Bronchial epithelial cell (primary cell): ENCODE data around the gene HPS1. TPM values are rescaled to one million over a fixed set of nuclear protein-coding genes. Genes with fewer than 3 reads are reported as not detected.
A peak's percentile ranks its signal among the peaks of the same experiment; 100 is the strongest.

Experiments
- DNase-seq: peaks from one replicate; pipeline ENCODE4 v3.0.0-alpha.2; 2010; ENCODE audit warnings: low read depth
- FAIRE-seq: peaks from 2 replicates; lab custom pipeline; 2011; peaks lifted over from hg19 to GRCh38; lab: Jason Lieb, UNC
- H3K27me3 ChIP-seq: 2 replicates; pipeline ENCODE4 v1.5.1; 2011; ENCODE audit warnings: low read length; ENCODE audit not compliant: control insufficient read depth, insufficient read depth
- H3K36me3 ChIP-seq: 2 replicates; pipeline ENCODE4 v1.5.1; 2011; ENCODE audit warnings: low read length; ENCODE audit not compliant: control insufficient read depth, insufficient read depth
- H3K4me3 ChIP-seq: 2 replicates; pipeline ENCODE4 v1.5.1; 2011; ENCODE audit warnings: mild to moderate bottlenecking, low read depth, low read length, control low read depth
- CTCF ChIP-seq: IDR thresholded peaks from 2 replicates; pipeline ENCODE4 v1.5.1; 2011; ENCODE audit warnings: mild to moderate bottlenecking, moderate library complexity, low read length, control low read depth, inconsistent platforms; ENCODE audit not compliant: insufficient read depth, severe bottlenecking
- total RNA-seq: library from RNA; depleted of rRNA; stranded (reverse); fragments of >200 nt; gene quantifications from 2 replicates; pipeline ENCODE4 v1.2.1, GENCODE V29; 2014

Gene HPS1
- total RNA-seq, 1 donor from 2014 or later, result 15.8 TPM

DNA sequence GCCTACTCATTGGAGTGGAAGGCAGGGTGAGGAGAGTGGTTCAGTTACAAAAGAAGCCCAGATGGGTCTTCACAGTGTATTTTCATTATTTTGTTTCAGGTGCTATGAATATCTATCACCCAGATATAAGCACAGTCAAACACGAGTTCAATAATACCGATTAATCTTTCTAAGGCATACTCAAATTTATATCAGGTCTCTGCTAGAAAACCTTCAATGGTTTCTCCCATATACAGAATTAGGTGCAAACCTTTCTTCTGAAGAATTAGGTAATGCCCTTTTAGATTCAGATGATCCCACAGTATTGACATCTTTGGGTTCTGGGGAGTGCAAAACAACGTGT is 14.7 kb upstream of the HPS1 start:
- no peaks in the 10 kb centered on the region for H3K27me3 ChIP-seq
- H3K36me3 ChIP-seq, result no peaks in the 10 kb centered on the region
- TF ChIP-seq CTCF, result no peak
- no peak for DNase-seq
- no peak overlapping the region for H3K4me3 ChIP-seq
- FAIRE-seq, result no peak

- DNase-seq, result peak; percentile 94
- FAIRE-seq, result peak; percentile 28
- no peak for TF ChIP-seq CTCF
- H3K4me3 ChIP-seq, result no peak overlapping the region
- no peaks in the 10 kb centered on the region for H3K36me3 ChIP-seq
- no peaks in the 10 kb centered on the region for H3K27me3 ChIP-seq
These were observed 14.2 kb upstream of the HPS1 start for GRCh38 chr10:98460837-98461499.

GRCh38 chr10:98458809-98459784 is 12.4 kb upstream of the HPS1 start:
- Histone ChIP-seq H3K27me3 (no peaks in the 10 kb centered on the region), H3K4me3 (no peak overlapping the region), H3K36me3 (no peaks in the 10 kb centered on the region)
- DNase-seq, result no peak
- no peak for FAIRE-seq
- TF ChIP-seq CTCF, result no peak

GRCh38 chr10:98457721-98458120 is 11.0 kb upstream of the HPS1 start:
- FAIRE-seq (peak; percentile 52), DNase-seq (no peak)
- H3K27me3 ChIP-seq, result no peaks in the 10 kb centered on the region
- no peak overlapping the region for H3K4me3 ChIP-seq
- H3K36me3 ChIP-seq, result no peaks in the 10 kb centered on the region
- no peak for TF ChIP-seq CTCF

GRCh38 chr10:98456686-98457482 is 10.1 kb upstream of the HPS1 start:
- no peak for DNase-seq

More at GRCh38 chr10:98456686-98457482, 10.1 kb upstream of the HPS1 start:
- no peak for FAIRE-seq
- H3K36me3 ChIP-seq, result no peaks in the 10 kb centered on the region
- no peaks in the 10 kb centered on the region for H3K27me3 ChIP-seq
- TF ChIP-seq CTCF, result no peak
- H3K4me3 ChIP-seq, result no peak overlapping the region
